Measurements from ENCODE around the gene CHST13. TPM values are rescaled to one million over a fixed set of nuclear protein-coding genes. Genes with fewer than 3 reads are reported as not detected.
A peak's percentile ranks its signal among the peaks of the same experiment; 100 is the strongest.

CHST13 gene
- total RNA-seq, 2 experiments from 2014 or later: not detected

- Histone ChIP-seq H3K27ac (ENCODE audit: low read depth in 1 of 2, low read length in 2 of 2) (no peak overlapping the region), H3K27me3 (ENCODE audit: control insufficient read depth in 1 of 2, insufficient read depth in 2 of 2, low read length in 2 of 2) (no peaks in the 10 kb centered on the region), H3K36me3 (ENCODE audit: insufficient read depth, low read length) (no peaks in the 10 kb centered on the region), H3K4me1 (ENCODE audit: insufficient read depth, low read length) (no peaks in the 10 kb centered on the region), H3K9me3 (ENCODE audit: control insufficient read depth in 1 of 2, insufficient read depth in 1 of 2, low read length in 2 of 2) (no peaks in the 10 kb centered on the region), H3K4me3 (ENCODE audit: low read length) (no peak overlapping the region)
- ChIA-PET CTCF (no interaction called here), POLR2A (no interaction called here)
- TF ChIP-seq, protein P1, sequence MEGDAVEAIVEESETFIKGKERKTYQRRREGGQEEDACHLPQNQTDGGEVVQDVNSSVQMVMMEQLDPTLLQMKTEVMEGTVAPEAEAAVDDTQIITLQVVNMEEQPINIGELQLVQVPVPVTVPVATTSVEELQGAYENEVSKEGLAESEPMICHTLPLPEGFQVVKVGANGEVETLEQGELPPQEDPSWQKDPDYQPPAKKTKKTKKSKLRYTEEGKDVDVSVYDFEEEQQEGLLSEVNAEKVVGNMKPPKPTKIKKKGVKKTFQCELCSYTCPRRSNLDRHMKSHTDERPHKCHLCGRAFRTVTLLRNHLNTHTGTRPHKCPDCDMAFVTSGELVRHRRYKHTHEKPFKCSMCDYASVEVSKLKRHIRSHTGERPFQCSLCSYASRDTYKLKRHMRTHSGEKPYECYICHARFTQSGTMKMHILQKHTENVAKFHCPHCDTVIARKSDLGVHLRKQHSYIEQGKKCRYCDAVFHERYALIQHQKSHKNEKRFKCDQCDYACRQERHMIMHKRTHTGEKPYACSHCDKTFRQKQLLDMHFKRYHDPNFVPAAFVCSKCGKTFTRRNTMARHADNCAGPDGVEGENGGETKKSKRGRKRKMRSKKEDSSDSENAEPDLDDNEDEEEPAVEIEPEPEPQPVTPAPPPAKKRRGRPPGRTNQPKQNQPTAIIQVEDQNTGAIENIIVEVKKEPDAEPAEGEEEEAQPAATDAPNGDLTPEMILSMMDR (IDR thresholded peaks at IDR 0.05): no peak
- Mint-ChIP-seq H3K4me1 (ENCODE audit: low read depth) (no peaks in the 10 kb centered on the region), H3K4me3 (no peak overlapping the region), H3K9me3 (no peaks in the 10 kb centered on the region), H3K27ac (no peak overlapping the region), H3K27me3 (peaks cover 6% of the 10 kb centered on the region), H3K36me3 (ENCODE audit: low read depth) (no peaks in the 10 kb centered on the region)
- DNase-seq (no peak), ATAC-seq (ENCODE audit: poor library complexity) (no peak)
- intact Hi-C loops (cut with DNase I, micrococcal nuclease): no loop called here
These were observed 12.2 kb downstream of the CHST13 start for GRCh38 chr3:126536126-126536525.

- intact Hi-C loops (cut with DNase I, micrococcal nuclease): no loop called here
- H3K4me3 ChIP-seq (ENCODE audit: low read length): no peak overlapping the region
- POLR2A ChIA-PET: no interaction called here
- Mint-ChIP-seq H3K4me3 (no peak overlapping the region), H3K27me3 (peaks cover 6% of the 10 kb centered on the region), H3K4me1 (ENCODE audit: low read depth) (no peaks in the 10 kb centered on the region), H3K27ac (no peak overlapping the region), H3K9me3 (no peaks in the 10 kb centered on the region), H3K36me3 (ENCODE audit: low read depth) (no peaks in the 10 kb centered on the region)
- H3K9me3 ChIP-seq (ENCODE audit: control insufficient read depth in 1 of 2, insufficient read depth in 1 of 2, low read length in 2 of 2): no peaks in the 10 kb centered on the region
- CTCF ChIA-PET: no interaction called here
- DNase-seq (no peak), ATAC-seq (ENCODE audit: poor library complexity) (no peak)
- H3K27me3 ChIP-seq (ENCODE audit: control insufficient read depth in 1 of 2, insufficient read depth in 2 of 2, low read length in 2 of 2): no peaks in the 10 kb centered on the region
- no peak overlapping the region for H3K27ac ChIP-seq (ENCODE audit: low read depth in 1 of 2, low read length in 2 of 2)
- H3K36me3 ChIP-seq (ENCODE audit: insufficient read depth, low read length): no peaks in the 10 kb centered on the region
- H3K4me1 ChIP-seq (ENCODE audit: insufficient read depth, low read length): no peaks in the 10 kb centered on the region
- TF ChIP-seq, protein P1 (IDR thresholded peaks at IDR 0.05): no peak
These were observed 13.3 kb downstream of the CHST13 start for GRCh38 chr3:126537116-126537729.

DNA sequence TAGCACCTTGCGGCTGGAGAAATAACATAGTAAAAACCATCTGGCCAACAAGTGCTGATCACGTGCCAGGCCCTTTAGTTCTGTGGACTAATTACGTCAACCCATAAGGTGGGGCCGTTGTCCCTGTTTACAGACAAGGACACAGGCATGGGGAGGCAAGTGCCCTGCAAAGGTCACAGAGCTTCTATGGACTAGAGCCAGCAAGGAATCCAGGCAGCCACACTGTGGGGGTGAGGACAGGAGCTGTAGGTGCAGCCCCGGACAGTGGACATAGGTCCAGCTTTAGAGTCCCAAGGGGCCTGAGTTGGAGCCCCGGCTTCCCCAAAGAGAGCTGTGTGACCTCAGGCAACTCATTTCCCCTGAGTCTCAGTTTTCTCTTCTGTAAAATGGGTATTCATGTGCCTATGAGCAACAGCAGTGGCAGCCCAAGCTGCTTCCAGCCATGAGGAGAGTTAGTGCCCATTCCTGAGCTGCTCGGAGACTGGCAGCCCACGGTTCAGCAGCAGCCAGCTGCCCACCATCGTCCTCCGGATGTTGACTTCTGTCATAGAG lies 13.9 kb downstream of the CHST13 start:
- no peaks in the 10 kb centered on the region for H3K4me1 ChIP-seq (ENCODE audit: insufficient read depth, low read length)
- ATAC-seq (ENCODE audit: poor library complexity): no peak
- POLR2A ChIA-PET: no interaction called here
- CTCF ChIA-PET: no interaction called here
- Mint-ChIP-seq H3K9me3 (no peaks in the 10 kb centered on the region), H3K27me3 (peaks cover 6% of the 10 kb centered on the region), H3K4me3 (no peak overlapping the region), H3K27ac (no peak overlapping the region), H3K4me1 (ENCODE audit: low read depth) (no peaks in the 10 kb centered on the region), H3K36me3 (ENCODE audit: low read depth) (no peaks in the 10 kb centered on the region)
- H3K36me3 ChIP-seq (ENCODE audit: insufficient read depth, low read length): no peaks in the 10 kb centered on the region
- H3K27me3 ChIP-seq (ENCODE audit: control insufficient read depth in 1 of 2, insufficient read depth in 2 of 2, low read length in 2 of 2): no peaks in the 10 kb centered on the region
- DNase-seq: peak in 1 of 14 experiments; percentile 17
- H3K4me3 ChIP-seq (ENCODE audit: low read length): no peak overlapping the region
- no peak overlapping the region for H3K27ac ChIP-seq (ENCODE audit: low read depth in 1 of 2, low read length in 2 of 2)
- TF ChIP-seq, protein P1 (IDR thresholded peaks at IDR 0.05): no peak
- peaks cover 0 to 5% of the 10 kb centered on the region in 2 experiments for H3K9me3 ChIP-seq (ENCODE audit: control insufficient read depth in 1 of 2, insufficient read depth in 1 of 2, low read length in 2 of 2)
- intact Hi-C loops (cut with DNase I, micrococcal nuclease): no loop called here
